H9 (cell line): ENCODE measurements around the gene SCUBE2. TPM values are rescaled to one million over a fixed set of nuclear protein-coding genes. Genes with fewer than 3 reads are reported as not detected.
"Not testable (repeated sequence)": the region's sequence is repeated elsewhere in the genome, so short reads cannot be mapped to it uniquely, and the experiment has no call there.

Experiments
- DNase-seq: peaks from one replicate; pipeline ENCODE4 v3.0.0-alpha.2; 2017
- H2AFZ ChIP-seq: one replicate; pipeline ENCODE4 v1.6.1; 2013; ENCODE audit warnings: mild to moderate bottlenecking, low read length, control low read depth, moderate library complexity
- H2AK5ac ChIP-seq: 2 replicates; pipeline ENCODE4 v1.6.1; 2013; ENCODE audit warnings: low read length, control low read depth, mixed read lengths; ENCODE audit not compliant: insufficient read length
- H2BK120ac ChIP-seq: one replicate; pipeline ENCODE4 v1.6.1; 2013; ENCODE audit warnings: low read depth, mild to moderate bottlenecking, low read length, control low read depth, inconsistent platforms; ENCODE audit not compliant: poor library complexity, severe bottlenecking
- H2BK12ac ChIP-seq: 2 replicates; pipeline ENCODE4 v1.6.1; 2013; ENCODE audit warnings: low read length, control low read depth, mixed read lengths, low read depth; ENCODE audit not compliant: insufficient read length
- H2BK15ac ChIP-seq: 2 replicates; pipeline ENCODE4 v1.6.1; 2013; ENCODE audit warnings: low read depth, low read length, control low read depth
- H2BK20ac ChIP-seq: one replicate; pipeline ENCODE4 v1.6.1; 2013; ENCODE audit warnings: low read depth, mild to moderate bottlenecking, low read length, control low read depth, inconsistent platforms; ENCODE audit not compliant: poor library complexity, severe bottlenecking
- H2BK5ac ChIP-seq: 2 replicates; pipeline ENCODE4 v1.6.1; 2013; ENCODE audit warnings: low read length, control low read depth, mixed read lengths; ENCODE audit not compliant: insufficient read length
- H3K14ac ChIP-seq: 2 replicates; pipeline ENCODE4 v1.6.1; 2013; ENCODE audit warnings: low read length, control low read depth; ENCODE audit not compliant: insufficient read depth
- H3K18ac ChIP-seq: 2 replicates; pipeline ENCODE4 v1.6.1; 2013; ENCODE audit warnings: low read depth, mild to moderate bottlenecking, mixed read lengths, low read length, control low read depth; ENCODE audit not compliant: insufficient read length
- H3K23ac ChIP-seq: 2 replicates; pipeline ENCODE4 v1.6.1; 2013; ENCODE audit warnings: low read length, control low read depth, mixed read lengths, low read depth; ENCODE audit not compliant: insufficient read length
- H3K23me2 ChIP-seq: 2 replicates; pipeline ENCODE4 v1.6.1; 2013; ENCODE audit warnings: low read depth, mild to moderate bottlenecking, mixed read lengths, low read length, control low read depth; ENCODE audit not compliant: insufficient read length, poor library complexity, severe bottlenecking
- H3K27ac ChIP-seq: 2 replicates; pipeline ENCODE4 v1.5.1; 2013; ENCODE audit warnings: low read length, control low read depth, mixed read lengths, low read depth; ENCODE audit not compliant: insufficient read length
- H3K27me3 ChIP-seq: 2 replicates; pipeline ENCODE4 v1.6.1; 2013; ENCODE audit warnings: low read length, control low read depth, inconsistent platforms; ENCODE audit not compliant: insufficient read depth
- H3K4ac ChIP-seq: 2 replicates; pipeline ENCODE4 v1.6.1; 2013; ENCODE audit warnings: low read depth, mild to moderate bottlenecking, control low read depth, inconsistent platforms, low read length, moderate library complexity
- H3K4me1 ChIP-seq: 2 replicates; pipeline ENCODE4 v1.6.1; 2013; ENCODE audit warnings: low read length, control low read depth, inconsistent platforms; ENCODE audit not compliant: insufficient read depth
- H3K4me2 ChIP-seq: 2 replicates; pipeline ENCODE4 v1.6.1; 2013; ENCODE audit warnings: low read length, control low read depth, mixed read lengths; ENCODE audit not compliant: insufficient read length, insufficient read depth
- H3K56ac ChIP-seq: 2 replicates; pipeline ENCODE4 v1.6.1; 2013; ENCODE audit warnings: low read depth, mild to moderate bottlenecking, mixed read lengths, low read length, control low read depth; ENCODE audit not compliant: insufficient read length
- H3K79me1 ChIP-seq: 2 replicates; pipeline ENCODE4 v1.6.1; 2013; ENCODE audit warnings: low read depth, mild to moderate bottlenecking, moderate library complexity, low read length, control low read depth, inconsistent platforms; ENCODE audit not compliant: insufficient read depth, poor library complexity, severe bottlenecking
- H3K79me2 ChIP-seq: 2 replicates; pipeline ENCODE4 v1.6.1; 2013; ENCODE audit warnings: low read length, control low read depth, inconsistent platforms; ENCODE audit not compliant: insufficient read depth
- H3K9ac ChIP-seq: 2 replicates; pipeline ENCODE4 v1.6.1; 2013; ENCODE audit warnings: low read length, control low read depth, mixed read lengths; ENCODE audit not compliant: insufficient read length; ENCODE audit errors: extremely low read depth
- H3K9me3 ChIP-seq: one replicate; pipeline ENCODE4 v1.6.1; 2013; ENCODE audit warnings: low read depth, low read length, inconsistent platforms; ENCODE audit not compliant: control insufficient read depth
- H3T11ph ChIP-seq: one replicate; pipeline ENCODE4 v1.6.1; 2013; ENCODE audit warnings: mild to moderate bottlenecking, low read length, control low read depth, inconsistent platforms
- H4K20me1 ChIP-seq: one replicate; pipeline ENCODE4 v1.6.1; 2013; ENCODE audit not compliant: control insufficient read depth, insufficient read length, insufficient read depth
- H4K5ac ChIP-seq: 2 replicates; pipeline ENCODE4 v1.6.1; 2013; ENCODE audit warnings: low read depth, mild to moderate bottlenecking, mixed read lengths, low read length, control low read depth; ENCODE audit not compliant: insufficient read length
- H4K8ac ChIP-seq: replicated peaks from 2 replicates; pipeline ENCODE4 v1.6.1; 2013; ENCODE audit warnings: low read length, control low read depth, mixed read lengths, low read depth; ENCODE audit not compliant: insufficient read length
- H4K91ac ChIP-seq: 2 replicates; pipeline ENCODE4 v1.6.1; 2013; ENCODE audit warnings: low read depth, mild to moderate bottlenecking, moderate library complexity, mixed read lengths, low read length, control low read depth; ENCODE audit not compliant: insufficient read length
- H3K27ac Mint-ChIP-seq, 3 experiments: 2 replicates in 2 of 3; 3 replicates in 1 of 3; pipeline ENCODE4 v1.8.0; 2020 to 2021; ENCODE audit warnings: mixed read lengths in 3 of 3, mild to moderate bottlenecking in 1 of 3, moderate library complexity in 1 of 3
- H3K27me3 Mint-ChIP-seq: 2 replicates; pipeline ENCODE4 v1.8.0; 2021; ENCODE audit warnings: low read depth, mild to moderate bottlenecking, moderate library complexity, mixed read lengths
- H3K36me3 Mint-ChIP-seq, 3 experiments: 2 replicates in 2 of 3; 3 replicates in 1 of 3; pipeline ENCODE4 v1.8.0; 2020 to 2021; ENCODE audit warnings: low read depth in 3 of 3, mixed read lengths in 3 of 3; ENCODE audit not compliant: insufficient read depth in 1 of 3
- H3K4me1 Mint-ChIP-seq, 2 experiments: 2 replicates each; pipeline ENCODE4 v1.8.0; 2020; ENCODE audit warnings: mixed read lengths in 2 of 2
- H3K4me3 Mint-ChIP-seq, 2 experiments: 2 replicates in 1 of 2; 3 replicates in 1 of 2; pipeline ENCODE4 v1.8.0; 2020 to 2021; ENCODE audit warnings: mild to moderate bottlenecking in 2 of 2, mixed read lengths in 2 of 2, moderate library complexity in 1 of 2
- H3K9me3 Mint-ChIP-seq, 2 experiments: 2 replicates in 1 of 2; 3 replicates in 1 of 2; pipeline ENCODE4 v1.8.0; 2020; ENCODE audit warnings: mild to moderate bottlenecking in 2 of 2, mixed read lengths in 2 of 2, moderate library complexity in 1 of 2
- WGBS: extraction: QIAGEN DNeasy Blood & Tissue Kit; methylation state at CpG from one replicate; pipeline ENCODE4 v1.1.7; 2013; ENCODE audit warnings: missing lambda C conversion rate, low lambda C conversion rate, mixed read lengths; ENCODE audit not compliant: insufficient read length; ENCODE audit errors: extremely low coverage; 5-methylcytosine and 5-hydroxymethylcytosine counted together
- total RNA-seq: library from RNA; stranded (reverse); gene quantifications from 2 replicates; pipeline ENCODE4 v1.2.1, GENCODE V29; 2021
- TF ChIP-seq, protein P1 (sequence below): fragments of 200-600 bp; sonication (generic); conservative IDR thresholded peaks from 3 replicates; pipeline ENCODE4 v1.8.0; 2021; ENCODE audit warnings: antibody characterized with exemption, mild to moderate bottlenecking

The SCUBE2 gene
- total RNA-seq, 1 experiment from 2014 or later: 1.6 TPM

DNA sequence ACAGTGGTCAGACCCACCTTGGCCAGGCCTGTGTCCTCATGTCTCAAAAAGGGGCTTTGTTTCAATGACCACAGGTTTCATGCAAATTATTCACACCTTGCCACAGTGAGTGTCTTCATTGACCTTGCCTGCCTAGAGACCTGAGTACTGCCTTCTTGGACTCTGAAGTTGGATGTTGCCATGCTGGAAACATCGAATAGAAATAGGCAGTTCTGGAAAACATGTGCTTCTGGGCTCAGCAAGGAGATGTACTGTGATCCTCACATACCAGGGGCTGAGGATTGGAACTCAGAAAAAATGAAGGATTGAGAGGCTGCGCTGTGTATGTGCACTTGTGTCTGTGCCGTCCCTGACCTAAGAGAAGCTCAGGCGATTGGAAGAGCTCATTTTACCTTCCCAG is 78.0 kb downstream of the SCUBE2 start:
- TF ChIP-seq, protein P1, sequence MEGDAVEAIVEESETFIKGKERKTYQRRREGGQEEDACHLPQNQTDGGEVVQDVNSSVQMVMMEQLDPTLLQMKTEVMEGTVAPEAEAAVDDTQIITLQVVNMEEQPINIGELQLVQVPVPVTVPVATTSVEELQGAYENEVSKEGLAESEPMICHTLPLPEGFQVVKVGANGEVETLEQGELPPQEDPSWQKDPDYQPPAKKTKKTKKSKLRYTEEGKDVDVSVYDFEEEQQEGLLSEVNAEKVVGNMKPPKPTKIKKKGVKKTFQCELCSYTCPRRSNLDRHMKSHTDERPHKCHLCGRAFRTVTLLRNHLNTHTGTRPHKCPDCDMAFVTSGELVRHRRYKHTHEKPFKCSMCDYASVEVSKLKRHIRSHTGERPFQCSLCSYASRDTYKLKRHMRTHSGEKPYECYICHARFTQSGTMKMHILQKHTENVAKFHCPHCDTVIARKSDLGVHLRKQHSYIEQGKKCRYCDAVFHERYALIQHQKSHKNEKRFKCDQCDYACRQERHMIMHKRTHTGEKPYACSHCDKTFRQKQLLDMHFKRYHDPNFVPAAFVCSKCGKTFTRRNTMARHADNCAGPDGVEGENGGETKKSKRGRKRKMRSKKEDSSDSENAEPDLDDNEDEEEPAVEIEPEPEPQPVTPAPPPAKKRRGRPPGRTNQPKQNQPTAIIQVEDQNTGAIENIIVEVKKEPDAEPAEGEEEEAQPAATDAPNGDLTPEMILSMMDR: no peak
- WGBS: no CpG with 5 or more reads among the region's 4 CpGs
- Histone ChIP-seq H3K4me1 (no peaks in the 10 kb centered on the region), H2AFZ (no peak overlapping the region), H3K23me2 (no peaks in the 10 kb centered on the region), H3K79me2 (no peaks in the 10 kb centered on the region), H3K79me1 (no peaks in the 10 kb centered on the region), H3K27ac (no peak overlapping the region), H4K5ac (no peak overlapping the region), H4K91ac (no peak overlapping the region), H3K4ac (no peak overlapping the region), H2BK20ac (no peak overlapping the region), H4K8ac (no peak overlapping the region), H2BK15ac (no peak overlapping the region), H2BK5ac (no peak overlapping the region), H3K27me3 (no peaks in the 10 kb centered on the region), H3K56ac (no peak overlapping the region), H3K9me3 (no peaks in the 10 kb centered on the region), H3K23ac (no peak overlapping the region), H4K20me1 (no peaks in the 10 kb centered on the region), H3K14ac (no peak overlapping the region), H3K4me2 (no peak overlapping the region), H2AK5ac (no peak overlapping the region), H2BK120ac (no peak overlapping the region), H3T11ph (no peak overlapping the region), H3K9ac (no peak overlapping the region), H2BK12ac (no peak overlapping the region), H3K18ac (no peak overlapping the region)
- Mint-ChIP-seq H3K27ac (0 out of 7 replicates have a peak overlapping the region, but pooled peaks of 1 of the 3 experiments have one; percentile 11), H3K4me3 (no peak overlapping the region), H3K9me3 (peaks cover 4 to 5% of the 10 kb centered on the region in 2 experiments; a peak in 3 of 5 replicates), H3K27me3 (peaks cover 22% of the 10 kb centered on the region), H3K36me3 (no peaks in the 10 kb centered on the region), H3K4me1 (peaks cover 3 to 4% of the 10 kb centered on the region in 2 experiments; a peak in 3 of 4 replicates)
- no peak for DNase-seq

DNA sequence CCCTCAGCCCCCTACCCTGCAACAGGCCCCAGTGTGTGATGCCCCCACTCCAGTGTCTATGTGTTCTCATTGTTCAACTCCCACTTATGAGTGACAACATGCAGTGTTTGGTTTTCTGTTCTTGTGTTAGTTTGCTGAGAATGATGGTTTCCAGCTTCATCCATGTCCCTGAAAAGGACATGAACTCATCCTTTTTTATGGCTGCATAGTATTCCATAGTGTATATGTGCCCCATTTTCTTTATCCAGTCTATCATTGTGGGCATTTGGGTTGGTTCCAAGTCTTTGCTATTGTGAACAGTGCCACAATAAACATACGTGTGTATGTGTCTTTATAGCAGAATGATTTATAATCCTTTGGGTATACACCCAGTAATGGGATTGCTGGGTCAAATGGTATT is 81.9 kb downstream of the SCUBE2 start:
- H4K20me1 ChIP-seq, H3K23ac ChIP-seq, H3K9ac ChIP-seq, H3K4ac ChIP-seq, H3K4me1 ChIP-seq, H3K9me3 ChIP-seq, H2AFZ ChIP-seq, H3K14ac ChIP-seq, H3K79me2 ChIP-seq, H3K9me3 Mint-ChIP-seq, H2BK12ac ChIP-seq, H4K91ac ChIP-seq, H3K79me1 ChIP-seq, H3K18ac ChIP-seq, H3K27ac Mint-ChIP-seq, H2BK15ac ChIP-seq, H4K5ac ChIP-seq, H2BK5ac ChIP-seq, H3K4me3 Mint-ChIP-seq, H2BK20ac ChIP-seq, H3K4me2 ChIP-seq, H2BK120ac ChIP-seq, H3K23me2 ChIP-seq, H3K27ac ChIP-seq, DNase-seq, H3T11ph ChIP-seq, H3K56ac ChIP-seq, H2AK5ac ChIP-seq, H3K4me1 Mint-ChIP-seq, H3K36me3 Mint-ChIP-seq, H4K8ac ChIP-seq: not testable (repeated sequence)
- WGBS: no CpG with 5 or more reads among the region's 1 CpG
- H3K27me3 Mint-ChIP-seq: peaks cover 60% of the 10 kb centered on the region
- peaks cover 14% of the 10 kb centered on the region for H3K27me3 ChIP-seq
